K562 (cell line): ENCODE data around the gene CFL1. TPM values are rescaled to one million over a fixed set of nuclear protein-coding genes. Genes with fewer than 3 reads are reported as not detected.

Experiments
- ARID1B ChIP-seq: fragments of 450-650 bp; IDR thresholded peaks from 2 replicates; pipeline ENCODE4 v1.6.1; 2016; ENCODE audit warnings: antibody characterized with exemption, mild to moderate bottlenecking, inconsistent platforms
- HNRNPLL ChIP-seq: fragments of 200-400 bp; formaldehyde crosslinking; IDR thresholded peaks from 2 replicates; pipeline ENCODE4 v1.6.1; 2017; ENCODE audit warnings: low read length, low read depth, mild to moderate bottlenecking; ENCODE audit not compliant: poor library complexity, severe bottlenecking
- HOMEZ ChIP-seq: fragments of 250-450 bp; sonication (Bioruptor Pico); IDR thresholded peaks from 2 replicates; pipeline ENCODE4 v1.4.0; 2020; ENCODE audit warnings: mild to moderate bottlenecking, moderate library complexity
- NCOA4 ChIP-seq: fragments of 450-650 bp; IDR thresholded peaks from 2 replicates; pipeline ENCODE4 v1.6.1; 2018; ENCODE audit warnings: mild to moderate bottlenecking; ENCODE audit not compliant: partially characterized antibody
- PHB2 ChIP-seq: fragments of 450-650 bp; IDR thresholded peaks from 2 replicates; pipeline ENCODE4 v1.6.1; 2017; ENCODE audit warnings: low read depth
- PRMT5 ChIP-seq: sonication (generic); formaldehyde crosslinking; IDR thresholded peaks from 2 replicates; pipeline ENCODE4 v1.5.0; 2020; ENCODE audit warnings: missing genetic modification reagents
- SP2 ChIP-seq: IDR thresholded peaks from 2 replicates; pipeline ENCODE4 v1.6.1; 2011; ENCODE audit warnings: mild to moderate bottlenecking, low read depth, low read length, moderate library complexity; ENCODE audit not compliant: poor library complexity, severe bottlenecking; ENCODE audit errors: extremely low read depth
- STAT5A ChIP-seq: IDR thresholded peaks from 2 replicates; pipeline ENCODE4 v1.6.1; 2012; ENCODE audit warnings: low read length, inconsistent platforms, borderline replicate concordance
- TRIM28 ChIP-seq: fragments of 450-650 bp; IDR thresholded peaks from 2 replicates; pipeline ENCODE4 v1.6.1; 2017
- polyA plus RNA-seq, 8 experiments: library from polyadenylated mRNA; depleted of rRNA in 4 of 8; stranded (reverse) in 5 of 8; unstranded in 3 of 8; fragments of >200 nt; fragmentation: Nextera tagmentation in 2 of 8; fragmentation: Illumina TruSeq in 1 of 8; extraction: Ambion mirVana in 2 of 8; extraction: Trizol in 1 of 8; gene quantifications; 2 replicates each; pipeline versions ENCODE4 v1.2.1 to v1.2.3, GENCODE V29; 2011 to 2014; ENCODE audit warnings: inconsistent platforms in 1 of 8, missing spikeins in 1 of 8
- total RNA-seq, 7 experiments: library from RNA; depleted of rRNA in 6 of 7; stranded (reverse); fragments of >200 nt in 6 of 7; fragmentation: Illumina TruSeq in 2 of 7; extraction: Trizol in 2 of 7; gene quantifications; 2 replicates each; pipeline versions ENCODE4 v1.2.1 to v1.2.3, GENCODE V29; 2011 to 2021; ENCODE audit warnings: low replicate concordance in 1 of 7
- TF ChIP-seq, protein P1 (sequence below): sonication (generic); formaldehyde crosslinking; IDR thresholded peaks from 2 replicates; pipeline ENCODE4 v1.8.1; 2023; ENCODE audit warnings: missing genetic modification reagents, mild to moderate bottlenecking, borderline replicate concordance
- TF ChIP-seq, protein P2 (sequence below): fragments of 450-650 bp; IDR thresholded peaks from 2 replicates; pipeline ENCODE4 v1.6.1; 2016; ENCODE audit warnings: low read depth

CFL1 gene
- total and polyA plus RNA-seq, 9 of the 15 experiments (the other 6 are each of a cell fraction or from before 2014, with no cell fraction given): 105 to 1,101 (median 859) TPM

DNA sequence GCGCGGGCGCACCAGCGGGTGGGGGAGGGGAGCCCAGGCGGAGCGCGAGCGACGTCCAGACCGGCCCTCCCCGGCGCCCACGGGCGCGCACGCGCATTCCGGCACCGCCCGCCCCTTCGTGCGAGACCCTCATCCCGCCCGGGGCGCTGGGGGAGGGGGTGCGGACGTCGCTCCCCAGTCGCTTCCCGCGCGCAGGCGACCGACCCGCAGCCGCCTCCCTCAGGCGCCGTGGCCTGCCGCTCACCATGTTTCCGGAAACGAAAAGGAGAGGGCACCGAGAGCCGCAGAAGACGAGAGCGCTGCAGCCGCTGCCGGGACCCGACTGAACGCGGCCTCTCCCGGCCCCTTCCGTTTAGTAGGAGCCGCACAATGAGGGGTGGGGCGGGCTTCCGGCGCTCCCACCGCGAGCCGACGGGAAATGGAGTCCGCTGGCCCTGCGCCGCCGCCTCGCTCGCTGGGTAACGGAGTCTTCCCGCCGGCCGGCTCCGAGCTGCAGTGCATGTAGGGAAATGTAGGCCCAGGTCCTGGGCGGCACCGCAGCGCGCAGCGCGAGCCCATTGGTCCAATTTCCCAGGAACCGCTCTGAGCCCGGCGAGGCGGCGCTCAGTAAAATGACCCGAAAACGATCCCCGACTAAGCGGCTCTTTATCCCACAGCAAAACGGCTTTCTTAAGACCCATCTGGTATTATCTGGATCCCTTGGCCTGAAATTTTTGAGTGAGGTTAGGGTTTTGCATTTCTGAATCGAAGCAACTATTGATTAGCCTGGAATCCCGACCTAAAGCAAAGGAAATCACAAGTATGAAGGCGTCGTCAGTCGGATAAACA, at the start of gene CFL1 (continued):
- TF ChIP-seq SP2 (no peak), PRMT5 (CRISPR knock-in tag) (no peak), HOMEZ (CRISPR knock-in tag) (no peak), PHB2 (no peak), ARID1B (no peak), HNRNPLL (peak; percentile 75), STAT5A (no peak), NCOA4 (no peak), TRIM28 (no peak; the same call in 1 of the 2 replicates)
- TF ChIP-seq, protein P1, sequence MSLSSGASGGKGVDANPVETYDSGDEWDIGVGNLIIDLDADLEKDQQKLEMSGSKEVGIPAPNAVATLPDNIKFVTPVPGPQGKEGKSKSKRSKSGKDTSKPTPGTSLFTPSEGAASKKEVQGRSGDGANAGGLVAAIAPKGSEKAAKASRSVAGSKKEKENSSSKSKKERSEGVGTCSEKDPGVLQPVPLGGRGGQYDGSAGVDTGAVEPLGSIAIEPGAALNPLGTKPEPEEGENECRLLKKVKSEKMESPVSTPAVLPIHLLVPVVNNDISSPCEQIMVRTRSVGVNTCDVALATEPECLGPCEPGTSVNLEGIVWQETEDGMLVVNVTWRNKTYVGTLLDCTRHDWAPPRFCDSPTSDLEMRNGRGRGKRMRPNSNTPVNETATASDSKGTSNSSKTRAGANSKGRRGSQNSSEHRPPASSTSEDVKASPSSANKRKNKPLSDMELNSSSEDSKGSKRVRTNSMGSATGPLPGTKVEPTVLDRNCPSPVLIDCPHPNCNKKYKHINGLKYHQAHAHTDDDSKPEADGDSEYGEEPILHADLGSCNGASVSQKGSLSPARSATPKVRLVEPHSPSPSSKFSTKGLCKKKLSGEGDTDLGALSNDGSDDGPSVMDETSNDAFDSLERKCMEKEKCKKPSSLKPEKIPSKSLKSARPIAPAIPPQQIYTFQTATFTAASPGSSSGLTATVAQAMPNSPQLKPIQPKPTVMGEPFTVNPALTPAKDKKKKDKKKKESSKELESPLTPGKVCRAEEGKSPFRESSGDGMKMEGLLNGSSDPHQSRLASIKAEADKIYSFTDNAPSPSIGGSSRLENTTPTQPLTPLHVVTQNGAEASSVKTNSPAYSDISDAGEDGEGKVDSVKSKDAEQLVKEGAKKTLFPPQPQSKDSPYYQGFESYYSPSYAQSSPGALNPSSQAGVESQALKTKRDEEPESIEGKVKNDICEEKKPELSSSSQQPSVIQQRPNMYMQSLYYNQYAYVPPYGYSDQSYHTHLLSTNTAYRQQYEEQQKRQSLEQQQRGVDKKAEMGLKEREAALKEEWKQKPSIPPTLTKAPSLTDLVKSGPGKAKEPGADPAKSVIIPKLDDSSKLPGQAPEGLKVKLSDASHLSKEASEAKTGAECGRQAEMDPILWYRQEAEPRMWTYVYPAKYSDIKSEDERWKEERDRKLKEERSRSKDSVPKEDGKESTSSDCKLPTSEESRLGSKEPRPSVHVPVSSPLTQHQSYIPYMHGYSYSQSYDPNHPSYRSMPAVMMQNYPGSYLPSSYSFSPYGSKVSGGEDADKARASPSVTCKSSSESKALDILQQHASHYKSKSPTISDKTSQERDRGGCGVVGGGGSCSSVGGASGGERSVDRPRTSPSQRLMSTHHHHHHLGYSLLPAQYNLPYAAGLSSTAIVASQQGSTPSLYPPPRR (CRISPR knock-in tag): 0 out of 2 replicates have a peak, but pooled peaks have one; percentile 54
- TF ChIP-seq, protein P2, sequence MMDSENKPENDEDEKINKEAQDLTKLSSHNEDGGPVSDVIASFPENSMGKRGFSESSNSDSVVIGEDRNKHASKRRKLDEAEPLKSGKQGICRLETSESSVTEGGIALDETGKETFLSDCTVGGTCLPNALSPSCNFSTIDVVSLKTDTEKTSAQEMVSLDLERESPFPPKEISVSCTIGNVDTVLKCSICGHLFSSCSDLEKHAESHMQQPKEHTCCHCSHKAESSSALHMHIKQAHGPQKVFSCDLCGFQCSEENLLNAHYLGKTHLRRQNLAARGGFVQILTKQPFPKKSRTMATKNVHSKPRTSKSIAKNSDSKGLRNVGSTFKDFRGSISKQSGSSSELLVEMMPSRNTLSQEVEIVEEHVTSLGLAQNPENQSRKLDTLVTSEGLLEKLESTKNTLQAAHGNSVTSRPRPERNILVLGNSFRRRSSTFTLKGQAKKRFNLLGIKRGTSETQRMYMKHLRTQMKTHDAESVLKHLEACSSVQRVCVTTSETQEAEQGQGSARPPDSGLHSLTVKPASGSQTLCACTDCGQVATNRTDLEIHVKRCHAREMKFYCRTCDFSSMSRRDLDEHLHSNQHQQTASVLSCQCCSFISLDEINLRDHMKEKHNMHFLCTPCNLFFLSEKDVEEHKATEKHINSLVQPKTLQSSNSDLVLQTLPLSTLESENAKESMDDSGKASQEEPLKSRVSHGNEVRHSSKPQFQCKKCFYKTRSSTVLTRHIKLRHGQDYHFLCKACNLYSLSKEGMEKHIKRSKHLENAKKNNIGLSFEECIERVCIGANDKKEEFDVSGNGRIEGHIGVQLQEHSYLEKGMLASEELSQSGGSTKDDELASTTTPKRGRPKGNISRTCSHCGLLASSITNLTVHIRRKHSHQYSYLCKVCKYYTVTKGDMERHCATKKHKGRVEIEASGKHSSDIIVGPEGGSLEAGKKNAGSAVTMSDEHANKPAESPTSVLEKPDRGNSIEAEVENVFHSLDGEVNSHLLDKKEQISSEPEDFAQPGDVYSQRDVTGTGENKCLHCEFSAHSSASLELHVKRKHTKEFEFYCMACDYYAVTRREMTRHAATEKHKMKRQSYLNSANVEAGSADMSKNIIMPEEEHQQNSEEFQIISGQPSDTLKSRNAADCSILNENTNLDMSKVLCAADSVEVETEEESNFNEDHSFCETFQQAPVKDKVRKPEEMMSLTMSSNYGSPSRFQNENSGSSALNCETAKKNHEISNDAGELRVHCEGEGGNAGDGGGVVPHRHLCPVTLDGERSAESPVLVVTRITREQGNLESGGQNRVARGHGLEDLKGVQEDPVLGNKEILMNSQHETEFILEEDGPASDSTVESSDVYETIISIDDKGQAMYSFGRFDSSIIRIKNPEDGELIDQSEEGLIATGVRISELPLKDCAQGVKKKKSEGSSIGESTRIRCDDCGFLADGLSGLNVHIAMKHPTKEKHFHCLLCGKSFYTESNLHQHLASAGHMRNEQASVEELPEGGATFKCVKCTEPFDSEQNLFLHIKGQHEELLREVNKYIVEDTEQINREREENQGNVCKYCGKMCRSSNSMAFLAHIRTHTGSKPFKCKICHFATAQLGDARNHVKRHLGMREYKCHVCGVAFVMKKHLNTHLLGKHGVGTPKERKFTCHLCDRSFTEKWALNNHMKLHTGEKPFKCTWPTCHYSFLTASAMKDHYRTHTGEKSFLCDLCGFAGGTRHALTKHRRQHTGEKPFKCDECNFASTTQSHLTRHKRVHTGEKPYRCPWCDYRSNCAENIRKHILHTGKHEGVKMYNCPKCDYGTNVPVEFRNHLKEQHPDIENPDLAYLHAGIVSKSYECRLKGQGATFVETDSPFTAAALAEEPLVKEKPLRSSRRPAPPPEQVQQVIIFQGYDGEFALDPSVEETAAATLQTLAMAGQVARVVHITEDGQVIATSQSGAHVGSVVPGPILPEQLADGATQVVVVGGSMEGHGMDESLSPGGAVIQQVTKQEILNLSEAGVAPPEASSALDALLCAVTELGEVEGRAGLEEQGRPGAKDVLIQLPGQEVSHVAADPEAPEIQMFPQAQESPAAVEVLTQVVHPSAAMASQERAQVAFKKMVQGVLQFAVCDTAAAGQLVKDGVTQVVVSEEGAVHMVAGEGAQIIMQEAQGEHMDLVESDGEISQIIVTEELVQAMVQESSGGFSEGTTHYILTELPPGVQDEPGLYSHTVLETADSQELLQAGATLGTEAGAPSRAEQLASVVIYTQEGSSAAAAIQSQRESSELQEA: no peak
